MG63 (cell line): Measurements from ENCODE around the gene MKNK1. TPM values are rescaled to one million over a fixed set of nuclear protein-coding genes. Genes with fewer than 3 reads are reported as not detected.
"Not testable (repeated sequence)": the region's sequence is repeated elsewhere in the genome, so short reads cannot be mapped to it uniquely, and the experiment has no call there.

ENCODE experiments used
- DNase-seq: peaks from one replicate; pipeline ENCODE4 v3.0.0-alpha.2; 2020
- H3K27me3 ChIP-seq: fragments of 250-450 bp; sonication (Bioruptor Pico); 2 replicates; pipeline ENCODE4 v1.5.1; 2020; ENCODE audit warnings: mild to moderate bottlenecking, moderate library complexity
- H3K36me3 ChIP-seq: fragments of 250-450 bp; sonication (Bioruptor Pico); 2 replicates; pipeline ENCODE4 v1.5.1; 2020; ENCODE audit warnings: mild to moderate bottlenecking, moderate library complexity
- H3K4me3 ChIP-seq: fragments of 250-450 bp; sonication (Bioruptor Pico); 2 replicates; pipeline ENCODE4 v1.5.1; 2020; ENCODE audit warnings: mild to moderate bottlenecking, moderate library complexity
- H3K9me3 ChIP-seq: fragments of 250-450 bp; sonication (Bioruptor Pico); 2 replicates; pipeline ENCODE4 v1.5.1; 2020; ENCODE audit warnings: mild to moderate bottlenecking, moderate library complexity
- total RNA-seq: library from RNA; depleted of rRNA; stranded (reverse); fragments of >200 nt; shearing (Covaris generic); gene quantifications from 2 replicates; pipeline ENCODE4 v1.2.3, GENCODE V29; 2014; ENCODE audit warnings: low replicate concordance; rRNA removed

Gene MKNK1
- 16.4 and 22.7 TPM in 2 replicates for total RNA-seq

DNA sequence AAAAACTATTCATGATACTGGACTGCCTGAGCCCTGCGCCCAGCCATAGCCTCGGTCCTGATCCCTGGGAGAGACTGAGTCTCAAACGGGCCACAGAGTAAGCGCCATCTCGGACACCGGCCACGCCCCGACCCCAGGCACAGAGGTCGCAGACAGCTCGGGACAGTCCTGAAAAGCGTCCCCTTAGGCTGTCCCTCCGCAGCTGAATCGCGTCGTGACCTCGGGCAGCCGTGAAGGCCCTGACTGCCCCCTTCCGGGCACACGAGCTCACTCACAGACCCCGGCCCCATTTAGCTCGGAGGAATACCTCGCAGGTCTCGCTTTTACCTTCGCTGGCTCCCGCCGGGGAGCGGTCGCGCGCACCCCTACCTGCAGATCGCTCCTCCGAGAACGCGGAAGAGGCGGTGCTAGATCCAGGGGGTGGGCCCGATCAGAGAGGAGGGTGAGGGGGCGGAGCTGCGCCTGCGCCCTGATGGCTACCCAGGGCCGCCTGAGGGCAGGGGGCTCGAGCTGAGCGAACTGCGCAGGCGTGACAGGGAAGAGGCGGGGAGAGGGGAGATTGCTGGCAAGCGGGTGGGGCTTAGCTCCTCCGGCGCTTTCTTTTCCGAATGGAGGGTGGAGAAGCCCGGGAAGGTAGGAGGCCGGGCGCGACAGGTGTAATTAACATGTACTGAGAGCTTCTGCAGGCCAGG is at the start of gene MKNK1:
Gene MKNK1 (minus strand): TSS at position 411 of the 692 bp plus-strand sequence. CDS start 20,941 bp downstream, outside the sequence.
- no peaks in the 10 kb centered on the region for H3K9me3 ChIP-seq
- H3K27me3 ChIP-seq: no peaks in the 10 kb centered on the region
- peak within 1 kb of the TSS; percentile 80 for H3K4me3 ChIP-seq
- peak; percentile 91 for DNase-seq
- no peaks in the 10 kb centered on the region; the same call in 1 of the 2 replicates for H3K36me3 ChIP-seq

DNA sequence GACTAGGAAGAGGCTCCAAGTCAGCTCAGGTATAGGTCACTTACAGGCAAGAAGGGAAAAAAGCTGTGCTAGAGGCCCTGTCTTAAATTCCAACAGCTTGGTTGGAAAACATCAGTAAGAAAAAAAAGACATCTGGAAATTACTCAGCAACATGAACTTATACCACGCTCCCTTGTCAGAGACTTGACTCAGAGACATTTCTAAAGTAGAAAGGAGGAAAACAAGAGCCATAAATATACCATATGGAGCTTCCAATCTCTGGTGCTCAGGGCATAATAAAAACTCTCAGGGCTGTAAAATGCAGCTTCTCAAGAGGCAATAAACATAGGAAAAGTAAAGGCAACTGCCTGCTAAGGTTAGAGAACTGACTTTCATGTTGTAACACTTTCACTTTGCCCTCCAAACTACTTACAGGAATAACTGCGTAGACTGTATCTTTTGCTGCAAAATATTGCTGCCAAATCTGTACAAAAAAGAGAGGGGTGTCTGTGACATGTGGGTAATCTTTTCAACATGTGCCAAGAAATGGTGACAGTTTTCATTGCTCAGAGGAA is 49.4 kb upstream of the MKNK1 start:
- no peak overlapping the region for H3K4me3 ChIP-seq
- H3K36me3 ChIP-seq: peaks cover 74% of the 10 kb centered on the region
- DNase-seq: no peak

DNA sequence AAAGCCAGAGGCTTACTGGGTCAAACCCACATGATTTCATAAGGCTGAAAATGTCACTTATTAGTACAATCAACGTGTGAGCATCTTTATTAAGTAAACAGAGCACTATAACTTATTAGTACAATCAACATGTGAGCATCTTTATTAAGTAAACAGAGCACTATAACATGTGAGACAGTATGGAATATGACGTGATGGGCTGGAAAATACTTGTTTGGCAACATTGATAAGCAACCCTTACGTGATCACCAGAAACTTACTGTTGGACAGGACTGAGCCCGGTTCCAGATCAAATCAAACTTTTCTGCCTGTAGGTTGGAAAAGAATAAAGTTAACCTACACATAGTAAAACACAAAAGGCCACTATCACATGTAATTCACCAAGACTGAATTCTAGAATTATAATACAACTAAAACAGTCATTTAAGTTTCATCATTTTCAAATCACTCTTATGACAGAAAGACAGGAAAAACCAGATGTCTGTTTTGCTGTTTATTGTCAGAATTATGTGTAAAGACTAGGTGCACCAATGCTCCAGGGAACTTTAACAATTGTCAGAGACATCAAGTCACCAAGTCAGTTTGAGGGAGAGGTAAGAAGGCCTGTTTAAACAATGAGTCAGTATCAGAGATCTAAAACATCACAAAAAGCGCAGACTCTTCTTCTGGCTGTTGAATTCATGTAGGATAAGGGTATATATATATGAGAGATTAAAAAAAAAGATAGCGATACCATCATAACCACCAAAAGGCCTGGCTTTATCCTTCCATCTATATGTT is 48.4 kb upstream of the MKNK1 start:
- DNase-seq: no peak
- Histone ChIP-seq H3K9me3 (peaks cover 11% of the 10 kb centered on the region), H3K4me3 (no peak overlapping the region), H3K27me3 (no peaks in the 10 kb centered on the region), H3K36me3 (peaks cover 79% of the 10 kb centered on the region)

More for the DNA sequence above, 49.4 kb upstream of the MKNK1 start:
- H3K9me3 ChIP-seq: peaks cover 11% of the 10 kb centered on the region
- H3K27me3 ChIP-seq: no peaks in the 10 kb centered on the region

DNA sequence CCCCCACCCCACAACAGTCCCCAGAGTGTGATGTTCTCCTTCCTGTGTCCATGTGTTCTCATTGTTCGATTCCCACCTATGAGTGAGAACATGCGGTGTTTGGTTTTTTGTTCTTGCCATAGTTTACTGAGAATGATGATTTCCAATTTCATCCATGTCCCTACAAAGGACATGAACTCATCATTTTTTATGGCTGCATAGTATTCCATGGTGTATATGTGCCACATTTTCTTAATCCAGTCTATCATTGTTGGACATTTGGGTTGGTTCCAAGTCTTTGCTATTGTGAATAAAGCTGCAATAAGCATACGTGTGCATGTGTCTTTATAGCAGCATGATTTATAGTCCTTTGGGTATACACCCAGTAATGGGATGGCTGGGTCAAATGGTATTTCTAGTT is 47.1 kb upstream of the MKNK1 start:
- H3K4me3 ChIP-seq, DNase-seq, H3K27me3 ChIP-seq: not testable (repeated sequence)
- Histone ChIP-seq H3K36me3 (peaks cover 72% of the 10 kb centered on the region), H3K9me3 (peaks cover 11% of the 10 kb centered on the region)

DNA sequence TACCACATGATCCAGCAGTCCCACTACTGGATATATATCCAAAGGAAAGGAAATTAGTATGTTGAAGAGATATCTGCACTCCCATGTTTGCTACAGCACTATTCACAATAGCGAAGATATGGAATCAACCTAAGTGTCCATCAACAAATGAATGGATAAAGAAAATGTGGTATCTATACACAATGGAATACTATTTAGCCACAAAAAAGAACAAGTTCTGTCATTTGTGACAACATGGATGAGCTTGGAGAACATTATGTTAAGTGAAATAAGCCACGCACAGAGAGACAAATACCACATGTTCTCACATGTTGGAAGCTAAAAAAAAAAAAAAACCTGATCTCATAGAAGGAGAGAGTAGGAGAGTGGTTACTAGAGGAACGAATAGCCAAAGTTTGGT is 46.4 kb upstream of the MKNK1 start:
- H3K4me3 ChIP-seq: no peak overlapping the region
- peaks cover 11% of the 10 kb centered on the region for H3K9me3 ChIP-seq
- H3K36me3 ChIP-seq: peaks cover 66% of the 10 kb centered on the region
- no peak for DNase-seq
- H3K27me3 ChIP-seq: no peaks in the 10 kb centered on the region

DNA sequence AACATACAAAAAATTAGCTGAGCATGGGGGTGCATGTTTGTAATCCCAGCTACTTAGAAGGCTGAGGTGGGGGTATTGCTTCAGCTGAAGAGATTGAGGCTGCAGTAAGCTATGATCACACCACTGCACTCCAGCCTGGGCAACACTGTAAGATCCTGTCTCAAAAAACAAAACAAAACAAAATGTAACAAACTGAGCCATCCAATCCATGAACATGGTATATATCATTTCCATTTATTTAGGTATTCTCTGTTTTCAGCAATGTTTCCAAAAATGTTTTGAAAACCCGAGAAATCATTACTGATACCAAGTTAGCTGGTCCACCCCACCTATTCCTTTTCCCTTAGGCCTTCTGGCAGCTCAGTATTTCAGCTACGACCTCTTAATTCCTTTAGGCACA is 45.7 kb upstream of the MKNK1 start:
- Histone ChIP-seq H3K27me3 (no peaks in the 10 kb centered on the region), H3K4me3 (no peak overlapping the region), H3K9me3 (peaks cover 11% of the 10 kb centered on the region), H3K36me3 (peaks cover 60% of the 10 kb centered on the region)
- DNase-seq: no peak

DNA sequence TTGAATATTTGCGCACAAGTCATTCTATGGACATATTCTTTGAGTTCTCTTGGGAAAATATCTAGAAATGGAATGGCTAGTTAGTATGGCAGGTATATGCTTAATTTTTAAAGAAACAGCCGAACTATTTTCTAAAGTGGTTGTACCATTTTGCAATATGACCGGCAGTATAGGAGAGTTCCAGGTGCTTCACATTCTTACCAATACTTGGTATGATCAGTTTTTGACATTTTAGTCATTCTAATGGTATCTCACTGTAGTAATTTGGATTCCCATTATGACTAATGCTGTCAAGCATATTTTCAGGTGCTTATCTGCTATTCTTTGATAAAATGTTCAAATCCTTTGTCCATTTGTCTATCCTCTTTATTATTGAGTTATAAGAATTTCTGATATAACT is 43.5 kb upstream of the MKNK1 start:
- peaks cover 62% of the 10 kb centered on the region for H3K36me3 ChIP-seq
- peaks cover 11% of the 10 kb centered on the region for H3K9me3 ChIP-seq
- no peaks in the 10 kb centered on the region for H3K27me3 ChIP-seq
- DNase-seq: no peak
- no peak overlapping the region for H3K4me3 ChIP-seq

DNA sequence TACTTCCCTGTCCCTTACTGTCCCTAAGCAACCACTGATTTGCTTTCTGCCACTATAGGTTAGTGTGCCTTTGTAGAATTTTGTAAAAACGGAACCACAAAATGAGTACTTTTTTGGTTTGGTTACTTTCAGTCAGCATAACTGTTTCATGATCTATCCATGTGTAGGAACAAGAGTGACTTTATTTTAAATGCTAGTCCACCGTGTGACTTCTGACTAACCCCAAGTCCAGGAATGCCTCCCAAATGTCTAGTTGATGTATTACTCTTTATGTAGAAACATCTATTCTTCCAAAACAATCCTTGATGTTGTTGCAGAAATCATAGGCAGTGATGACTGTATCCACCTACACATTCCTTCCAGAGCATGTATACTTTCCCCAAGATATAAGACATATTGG is 42.8 kb upstream of the MKNK1 start:
- Histone ChIP-seq H3K27me3 (no peaks in the 10 kb centered on the region), H3K36me3 (peaks cover 62% of the 10 kb centered on the region), H3K4me3 (no peak overlapping the region), H3K9me3 (peaks cover 11% of the 10 kb centered on the region)
- no peak for DNase-seq

DNA sequence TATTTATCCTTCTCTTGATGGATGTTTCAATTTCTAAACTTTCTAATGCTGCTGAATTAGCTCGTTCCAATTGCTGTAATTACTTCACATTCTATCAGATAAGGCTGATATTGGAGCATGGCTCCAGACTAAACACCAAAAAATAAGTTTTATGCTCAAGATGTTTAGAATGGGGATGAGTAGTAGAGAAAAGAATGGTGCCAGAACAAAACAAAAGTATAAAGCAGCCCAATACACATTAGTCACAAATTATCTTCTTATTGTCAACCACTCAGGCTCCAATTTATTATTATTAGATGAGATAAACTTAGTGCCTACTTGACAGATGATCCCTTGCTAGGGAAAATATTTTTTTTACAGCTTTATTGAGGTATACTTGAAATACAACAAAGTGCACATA is 42.3 kb upstream of the MKNK1 start:
- no peak for DNase-seq
- Histone ChIP-seq H3K27me3 (no peaks in the 10 kb centered on the region), H3K4me3 (no peak overlapping the region), H3K36me3 (peaks cover 62% of the 10 kb centered on the region), H3K9me3 (peaks cover 11% of the 10 kb centered on the region)

DNA sequence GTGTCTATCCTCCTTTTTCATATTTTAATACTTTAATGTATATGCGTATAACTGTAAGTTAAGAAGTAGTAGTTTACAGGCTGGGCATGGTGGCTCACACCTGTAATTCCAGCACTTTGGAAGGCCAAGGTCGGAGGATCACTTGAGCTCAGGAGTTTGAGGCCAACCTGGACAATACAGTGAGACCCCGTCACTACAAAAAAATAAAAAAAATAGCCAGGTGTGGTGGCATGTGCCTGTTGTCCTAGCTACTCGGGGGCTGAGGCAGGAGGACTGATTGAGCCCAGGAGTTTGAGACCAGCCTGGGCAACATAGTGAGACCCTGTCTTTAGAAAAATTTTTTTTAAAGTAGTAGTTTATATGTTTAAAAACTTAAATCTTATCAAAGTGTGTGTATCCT is 41.7 kb upstream of the MKNK1 start:
- no peak for DNase-seq
- Histone ChIP-seq H3K9me3 (peaks cover 11% of the 10 kb centered on the region), H3K27me3 (no peaks in the 10 kb centered on the region), H3K36me3 (peaks cover 60% of the 10 kb centered on the region), H3K4me3 (no peak overlapping the region)

DNA sequence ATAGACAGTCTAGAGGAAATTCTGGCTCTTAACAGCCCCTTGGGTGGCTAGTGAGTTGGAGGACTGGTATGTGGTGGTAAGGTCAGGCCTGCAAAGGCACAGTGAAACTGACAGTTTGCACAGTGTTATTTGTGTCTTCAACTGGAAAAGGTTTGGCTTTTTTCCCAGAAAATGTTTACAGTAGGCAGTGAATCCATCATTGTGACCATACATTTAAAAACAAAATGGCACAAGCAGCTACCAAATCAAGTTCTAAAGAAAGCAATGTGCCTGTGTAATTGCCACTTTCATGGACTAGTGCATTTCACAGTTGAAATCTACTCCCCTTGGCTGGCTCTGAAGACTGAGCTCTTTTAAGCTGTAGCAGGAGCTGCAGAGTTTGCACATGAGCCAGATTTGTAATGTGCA is 39.3 kb upstream of the MKNK1 start:
- Histone ChIP-seq H3K27me3 (no peaks in the 10 kb centered on the region), H3K4me3 (no peak overlapping the region), H3K36me3 (peaks cover 39% of the 10 kb centered on the region), H3K9me3 (no peaks in the 10 kb centered on the region)
- DNase-seq: peak; percentile 81

DNA sequence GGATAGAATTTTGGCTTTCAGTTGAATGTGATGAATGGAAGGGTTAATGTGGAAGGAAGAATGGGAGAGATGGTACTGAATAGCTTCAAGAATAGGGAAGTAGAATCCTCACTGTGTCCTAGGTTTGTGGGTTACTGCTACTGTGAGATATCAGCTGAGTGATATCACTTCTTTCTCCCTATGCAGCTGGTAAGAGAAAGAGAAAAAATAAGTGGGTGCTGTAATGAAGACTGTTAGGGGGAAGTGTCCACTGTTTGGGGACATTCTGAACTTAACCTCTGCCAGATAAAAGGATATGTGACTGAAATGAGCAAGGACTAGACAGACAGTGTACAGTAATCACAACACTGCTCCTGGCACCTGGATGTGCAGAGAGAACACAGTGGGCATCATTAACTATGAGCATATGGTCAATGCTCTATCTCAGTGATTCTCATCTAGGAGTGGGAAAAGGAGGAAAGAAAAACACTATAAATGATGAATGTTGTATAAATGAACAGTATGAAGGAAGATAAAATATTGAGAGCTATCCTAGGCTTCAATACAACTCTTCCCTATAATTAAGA is 38.1 kb upstream of the MKNK1 start:
- DNase-seq: no peak
- Histone ChIP-seq H3K4me3 (no peak overlapping the region), H3K36me3 (peaks cover 28% of the 10 kb centered on the region), H3K9me3 (no peaks in the 10 kb centered on the region), H3K27me3 (no peaks in the 10 kb centered on the region)

DNA sequence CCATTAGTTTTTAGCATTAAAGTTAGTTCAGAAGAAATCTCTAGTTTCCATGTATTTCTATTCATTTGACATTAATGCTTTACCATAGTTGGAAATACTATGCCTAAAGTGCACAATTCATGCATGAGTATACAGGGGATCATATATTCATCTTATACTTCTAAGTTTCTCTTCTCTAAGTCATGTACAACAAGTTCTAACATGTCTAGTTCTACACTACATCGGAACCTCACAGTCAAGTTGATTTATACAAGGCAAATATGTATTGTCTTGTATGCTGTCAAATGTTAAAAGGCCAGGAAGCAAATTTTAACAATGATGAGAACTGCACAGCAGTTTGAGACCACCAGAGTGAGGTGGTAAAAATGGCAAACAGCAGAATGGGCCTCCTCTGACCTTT is 35.5 kb upstream of the MKNK1 start:
- no peaks in the 10 kb centered on the region for H3K9me3 ChIP-seq
- H3K27me3 ChIP-seq: no peaks in the 10 kb centered on the region
- DNase-seq: no peak
- H3K4me3 ChIP-seq: no peak overlapping the region
- H3K36me3 ChIP-seq: peaks cover 32% of the 10 kb centered on the region

DNA sequence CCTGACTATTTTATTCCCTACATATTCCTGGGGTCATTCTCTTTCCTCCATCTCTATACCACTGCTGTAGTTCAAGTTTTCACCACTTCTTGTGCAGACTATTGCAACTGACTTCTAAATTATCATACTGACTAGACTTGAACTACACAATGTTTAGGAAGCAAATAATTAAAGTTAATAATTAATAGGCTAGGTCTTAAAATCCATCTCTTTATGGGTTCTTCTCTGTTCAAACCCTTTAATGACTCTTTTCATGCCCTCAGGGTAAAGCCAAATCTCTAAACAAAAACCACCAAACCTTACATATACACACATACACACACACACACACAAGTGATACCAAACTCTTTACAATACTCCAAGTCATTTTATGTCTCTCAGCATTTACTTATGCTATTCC is 34.9 kb upstream of the MKNK1 start:
- no peak overlapping the region for H3K4me3 ChIP-seq
- no peaks in the 10 kb centered on the region for H3K27me3 ChIP-seq
- H3K9me3 ChIP-seq: no peaks in the 10 kb centered on the region
- peaks cover 33% of the 10 kb centered on the region for H3K36me3 ChIP-seq
- DNase-seq: no peak

DNA sequence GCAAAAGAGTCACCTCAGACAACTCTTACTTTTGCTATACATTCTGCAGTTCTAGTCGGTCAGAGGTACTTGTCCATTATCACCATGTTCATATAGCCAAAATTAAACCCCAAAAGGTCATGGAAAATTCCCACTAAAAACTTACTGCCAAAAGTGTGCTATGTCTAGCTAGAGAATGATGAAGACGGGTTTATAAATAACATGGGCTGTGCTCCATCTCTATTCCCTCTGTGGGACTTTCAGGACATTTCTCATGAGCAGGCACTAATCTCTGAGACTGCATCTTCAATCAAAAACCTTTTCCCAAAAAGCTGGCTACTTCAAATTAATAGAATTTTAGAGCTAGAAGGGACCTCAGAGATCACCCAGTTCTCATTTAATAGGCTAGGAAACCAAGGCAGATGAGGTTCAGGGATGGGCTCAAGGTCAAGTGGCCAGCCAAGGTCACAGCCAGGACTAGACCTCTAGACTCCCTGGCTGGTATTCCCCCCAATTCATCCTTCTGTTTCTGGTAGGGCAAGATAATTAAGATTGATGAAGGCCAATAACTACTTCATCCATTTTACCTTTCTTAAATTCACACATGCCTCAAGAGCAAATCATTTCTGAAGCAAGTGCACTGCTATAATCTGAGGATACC is 33.5 kb upstream of the MKNK1 start:
- H3K27me3 ChIP-seq: no peaks in the 10 kb centered on the region
- peaks cover 33% of the 10 kb centered on the region for H3K36me3 ChIP-seq
- H3K9me3 ChIP-seq: no peaks in the 10 kb centered on the region
- no peak overlapping the region for H3K4me3 ChIP-seq
- DNase-seq: no peak

DNA sequence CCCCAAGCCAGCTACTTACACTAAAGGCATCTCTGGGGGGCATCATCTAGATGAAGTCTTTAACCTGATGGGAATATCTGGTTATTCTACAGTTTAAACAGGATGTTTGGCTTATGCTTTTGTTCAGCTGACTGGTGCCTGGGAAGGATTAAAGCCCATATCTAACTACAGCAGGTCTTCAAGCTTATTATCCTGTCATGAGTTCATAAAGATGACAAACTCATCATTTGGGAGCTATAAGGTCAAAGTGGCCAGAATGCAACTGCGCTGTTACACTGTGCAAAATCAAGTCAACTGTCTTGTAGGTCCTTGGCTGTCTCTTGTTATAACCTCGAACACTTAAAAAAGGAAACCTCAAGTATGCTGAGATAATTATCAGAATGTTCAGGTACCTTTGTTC is 31.1 kb upstream of the MKNK1 start:
- DNase-seq: no peak
- no peaks in the 10 kb centered on the region for H3K9me3 ChIP-seq
- peaks cover 25% of the 10 kb centered on the region for H3K36me3 ChIP-seq
- no peak overlapping the region for H3K4me3 ChIP-seq
- H3K27me3 ChIP-seq: no peaks in the 10 kb centered on the region

DNA sequence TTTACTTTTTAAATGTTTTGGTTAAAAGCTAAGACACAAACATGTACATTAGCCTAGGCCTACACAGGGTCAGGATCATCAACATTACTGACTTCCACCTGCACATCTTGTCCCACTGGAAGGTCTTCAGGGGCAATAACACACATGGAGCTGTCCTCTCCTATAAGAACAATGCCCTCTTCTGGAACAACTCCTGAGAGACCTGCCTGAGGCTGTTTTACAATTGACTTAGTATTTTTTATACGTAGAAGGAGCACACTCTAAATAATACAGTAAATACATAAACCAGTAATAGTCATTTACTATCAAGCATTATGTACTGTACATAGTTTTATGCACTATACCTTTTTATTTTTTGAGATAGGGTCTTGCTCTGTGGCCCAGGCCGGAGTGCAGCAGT is 26.7 kb upstream of the MKNK1 start:
- Histone ChIP-seq H3K27me3 (no peaks in the 10 kb centered on the region), H3K4me3 (no peak overlapping the region), H3K36me3 (peaks cover 24% of the 10 kb centered on the region), H3K9me3 (no peaks in the 10 kb centered on the region)
- no peak for DNase-seq
